Ovary (tissue), 3 donors: ENCODE results near the gene BAX.

Source experiments
- CTCF ChIP-seq, 3 donors: fragments of 450-650 bp in 2 of 3; fragments of 200-600 bp in 1 of 3; IDR thresholded peaks; one replicate each; pipeline versions ENCODE4 v1.5.1 to v1.8.0; 2016 to 2022; ENCODE audit warnings: antibody characterized with exemption in 3 of 3, mild to moderate bottlenecking in 1 of 3
- EP300 ChIP-seq: sonication (generic); formaldehyde crosslinking; IDR thresholded peaks from one replicate; pipeline ENCODE4 v1.6.1; 2017; ENCODE audit warnings: antibody characterized with exemption
- POLR2A ChIP-seq: fragments of 450-650 bp; IDR thresholded peaks from one replicate; pipeline ENCODE4 v1.6.1; 2017; ENCODE audit warnings: antibody characterized with exemption, mild to moderate bottlenecking, moderate library complexity
- donor health status: DM: no; HTN: no; CAD: no.

DNA sequence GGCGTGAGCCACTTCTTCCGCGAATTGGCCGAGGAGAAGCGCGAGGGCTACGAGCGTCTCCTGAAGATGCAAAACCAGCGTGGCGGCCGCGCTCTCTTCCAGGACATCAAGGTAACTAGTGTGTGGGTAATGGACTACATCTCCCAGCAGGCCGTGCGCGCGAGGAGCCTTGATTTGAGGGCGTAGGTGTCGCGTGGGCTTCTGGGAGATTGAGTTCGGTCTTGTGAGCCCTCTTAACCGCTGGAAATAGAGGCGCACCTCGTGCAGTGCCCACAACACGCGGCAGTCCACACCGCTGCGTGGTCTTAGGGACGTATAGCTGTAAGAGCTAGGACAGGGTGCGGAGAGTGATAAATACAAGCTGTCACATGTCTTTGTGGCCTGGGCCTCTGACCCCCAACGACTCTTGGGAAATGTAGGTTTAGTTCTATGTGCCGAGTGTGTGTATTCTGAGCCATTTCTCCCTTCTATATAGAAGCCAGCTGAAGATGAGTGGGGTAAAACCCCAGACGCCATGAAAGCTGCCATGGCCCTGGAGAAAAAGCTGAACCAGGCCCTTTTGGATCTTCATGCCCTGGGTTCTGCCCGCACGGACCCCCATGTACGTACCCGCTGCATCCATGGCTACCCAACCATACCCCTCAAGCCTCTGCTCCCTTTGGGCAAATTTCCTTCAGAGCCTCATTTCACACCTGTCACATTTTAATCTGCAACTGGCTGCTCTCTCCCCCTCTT, 11.3 kb downstream of the BAX start:
- no peak for TF ChIP-seq POLR2A
- TF ChIP-seq CTCF (IDR thresholded peaks at IDR 0.05), result no peak
- no peak for TF ChIP-seq EP300
